ENCODE data around the gene ZNF606.
A peak's percentile ranks its signal among the peaks of the same experiment; 100 is the strongest.

ZNF606 gene

GRCh38 chr19:58002384-58003173 lies at the start of gene ZNF606:
Gene ZNF606, minus strand, starts transcription at chr19:58002820. Its CDS starts 1,501 bp downstream, at chr19:58001319.
- DNase-seq (ENCODE audit: low spot score): peak; percentile 76

GRCh38 chr19:58052256-58052655 lies 49.6 kb upstream of the ZNF606 start:
- DNase-seq (ENCODE audit: low spot score): no peak

DNA sequence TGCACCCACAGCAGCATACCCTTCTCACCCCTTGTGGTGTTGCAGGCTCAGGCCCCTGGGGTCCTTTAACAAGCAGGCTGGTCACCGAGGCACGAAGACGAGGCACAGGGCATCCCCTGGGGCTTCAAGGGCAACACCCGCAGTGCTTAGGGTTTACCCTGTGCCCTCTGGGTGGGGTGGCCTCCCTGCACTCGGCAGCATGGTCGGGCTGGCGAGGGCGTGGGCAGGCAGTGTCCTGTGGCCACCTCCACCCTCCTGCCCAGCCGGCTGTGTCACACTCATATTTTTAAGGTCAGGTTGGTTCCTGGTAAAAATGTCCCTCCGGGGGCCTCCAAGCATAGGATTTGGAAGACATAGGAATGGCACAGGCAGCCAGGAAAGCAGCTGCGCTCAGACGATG lies 45.1 kb upstream of the ZNF606 start:
- no peak for DNase-seq (ENCODE audit: low spot score)

DNA sequence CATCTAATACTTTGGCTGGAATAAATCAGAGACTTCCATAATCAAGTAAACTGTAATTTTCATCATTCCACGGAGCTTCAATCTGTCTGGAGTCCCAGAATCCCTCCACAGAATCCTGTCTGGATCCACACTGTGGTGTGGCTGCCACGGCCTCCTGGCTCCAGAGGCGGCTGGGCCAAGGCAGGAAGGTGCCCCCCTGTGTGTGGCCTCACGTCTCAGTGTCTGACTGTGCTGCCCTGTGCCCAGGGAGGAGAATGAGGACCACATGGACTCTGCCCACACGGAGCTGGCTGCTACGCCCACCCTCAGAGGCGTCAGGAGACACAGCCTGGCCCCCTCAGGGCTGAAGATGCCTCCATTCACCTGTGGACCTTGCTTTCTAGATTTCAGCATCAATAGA lies 44.2 kb upstream of the ZNF606 start:
- DNase-seq (ENCODE audit: low spot score): no peak

- no peak for DNase-seq (ENCODE audit: low spot score)
Measured at GRCh38 chr19:58045411-58046050, 42.9 kb upstream of the ZNF606 start.

- no peak for DNase-seq (ENCODE audit: low spot score)
Measured at GRCh38 chr19:58044886-58045285, 42.3 kb upstream of the ZNF606 start.

DNA sequence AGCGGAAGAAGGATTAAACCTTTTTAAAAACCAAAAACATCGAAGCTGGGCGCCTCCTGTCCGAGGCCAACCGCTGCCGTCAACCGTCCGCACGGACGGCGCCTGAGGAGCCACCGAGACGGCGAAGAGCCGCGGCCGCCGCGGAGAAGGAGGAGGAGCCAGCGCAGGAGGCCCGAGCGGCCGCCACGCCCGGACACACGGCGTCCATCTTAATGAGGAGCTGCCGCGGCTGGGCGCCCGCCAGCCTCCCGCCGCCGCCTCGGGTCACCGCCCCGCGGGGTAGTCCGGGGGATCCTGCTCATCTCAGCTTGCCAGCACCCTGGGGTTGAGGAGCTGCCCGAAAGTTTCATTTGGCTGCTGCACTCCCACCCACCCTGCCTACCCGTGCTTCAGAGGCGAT lies 41.8 kb upstream of the ZNF606 start:
- no peak for DNase-seq (ENCODE audit: low spot score)

DNA sequence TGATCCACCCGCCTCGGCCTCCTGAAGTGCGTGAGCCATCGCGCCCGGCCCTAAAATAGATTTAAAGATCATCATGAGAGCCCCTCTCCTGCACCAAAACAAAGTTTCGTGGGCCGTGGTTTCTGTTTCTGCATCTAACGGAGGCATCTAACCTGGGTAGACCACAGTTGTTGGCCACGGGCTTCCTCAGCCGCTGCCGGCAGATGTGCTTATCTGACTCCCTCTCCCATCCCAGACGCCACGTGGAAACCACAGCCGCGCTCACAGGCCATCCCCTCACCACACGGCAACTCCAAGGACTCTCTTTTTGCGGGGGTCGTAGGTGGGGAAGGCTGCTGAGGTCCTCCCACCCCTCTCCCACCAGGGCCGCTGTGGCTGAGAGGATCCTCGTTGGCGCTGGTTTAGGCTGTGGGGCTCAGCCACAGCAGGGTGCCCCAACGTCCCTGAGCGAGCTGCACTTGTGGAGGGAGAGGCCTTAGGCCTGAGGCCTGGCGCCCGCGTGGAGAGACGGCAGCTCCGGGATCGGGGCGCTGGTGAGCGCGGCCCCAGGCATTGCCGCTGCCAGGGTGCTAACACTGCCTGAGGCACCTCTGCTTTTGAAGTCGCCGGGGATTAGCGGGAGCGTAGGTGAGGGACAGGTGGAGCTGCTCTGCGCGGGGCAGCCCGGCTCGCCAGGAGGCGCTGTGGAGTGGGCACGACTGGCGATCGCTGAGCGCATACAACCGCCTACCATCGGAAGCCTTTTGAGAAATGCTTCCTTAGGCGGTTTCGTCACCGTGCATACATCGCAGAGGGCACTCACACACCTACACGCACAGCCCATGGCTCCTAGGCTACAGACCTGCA lies 40.1 kb upstream of the ZNF606 start:
- DNase-seq (ENCODE audit: low spot score): no peak

- DNase-seq (ENCODE audit: low spot score): no peak
Measured at GRCh38 chr19:58040751-58041525, 38.3 kb upstream of the ZNF606 start.

GRCh38 chr19:58038688-58039204 lies 36.1 kb upstream of the ZNF606 start:
- no peak for DNase-seq (ENCODE audit: low spot score)

- DNase-seq (ENCODE audit: low spot score): no peak
Measured at GRCh38 chr19:58037927-58038687, 35.5 kb upstream of the ZNF606 start.

DNA sequence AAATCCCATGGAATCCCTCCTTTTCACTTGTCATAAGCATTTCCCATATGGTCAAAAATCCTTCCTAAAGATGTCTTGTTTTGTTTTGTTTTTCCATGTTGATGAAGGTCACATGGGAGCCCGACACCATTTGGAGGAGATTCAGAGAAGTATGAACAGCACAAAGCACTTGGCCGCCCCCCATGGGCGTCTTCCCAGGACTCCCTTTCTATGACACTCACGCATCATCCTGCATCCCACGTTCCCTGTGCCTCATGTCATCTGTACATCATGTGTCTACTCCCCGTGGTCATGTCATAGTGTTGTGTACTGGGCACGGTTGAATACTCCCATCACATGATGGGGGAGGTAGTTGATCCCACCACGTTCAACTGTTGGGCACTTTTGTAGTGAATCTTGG lies 33.2 kb upstream of the ZNF606 start:
- DNase-seq (ENCODE audit: low spot score): no peak

DNA sequence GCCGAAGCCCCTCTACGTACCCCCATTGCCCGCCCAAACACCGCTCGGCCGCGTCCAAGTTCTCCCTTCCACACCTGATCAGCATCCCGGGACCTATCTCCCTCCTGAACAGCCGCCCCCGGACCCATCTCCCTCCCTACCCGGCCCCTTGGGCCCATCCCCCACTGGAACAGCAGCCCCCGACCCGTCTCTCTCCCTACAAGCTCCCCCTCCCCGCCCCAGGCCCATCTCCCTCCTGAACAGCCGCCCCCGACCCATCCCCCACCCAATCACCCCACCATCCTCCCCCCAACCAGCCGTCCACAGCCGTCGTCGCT lies 31.8 kb upstream of the ZNF606 start:
- no peak for DNase-seq (ENCODE audit: low spot score)

- no peak for DNase-seq (ENCODE audit: low spot score)
Measured at GRCh38 chr19:58033741-58034476, 31.3 kb upstream of the ZNF606 start, which contains the start of gene ZSCAN1. Gene ZSCAN1, plus strand, starts transcription at chr19:58034025. Its CDS starts 3,812 bp downstream, at chr19:58037837.

DNA sequence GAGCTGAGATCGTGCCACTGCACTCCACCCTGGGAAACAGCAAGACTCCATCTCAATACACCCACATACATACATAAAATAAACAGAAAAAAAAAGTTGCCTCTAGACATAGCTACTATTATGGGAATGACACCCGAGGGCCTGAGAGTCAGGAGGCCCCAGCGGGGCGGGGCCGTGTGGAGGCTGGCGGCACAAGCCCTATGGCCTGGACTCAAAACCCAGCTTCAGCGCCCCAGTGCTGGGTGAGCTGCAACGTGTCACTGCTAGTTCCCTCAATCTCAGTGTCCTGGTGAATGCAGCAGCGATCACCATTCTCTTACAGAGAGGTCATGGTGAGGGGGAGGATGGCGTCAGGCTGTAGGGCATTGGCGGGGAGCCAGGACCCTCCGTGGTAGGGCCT lies 22.0 kb upstream of the ZNF606 start:
- no peak for DNase-seq (ENCODE audit: low spot score)

DNA sequence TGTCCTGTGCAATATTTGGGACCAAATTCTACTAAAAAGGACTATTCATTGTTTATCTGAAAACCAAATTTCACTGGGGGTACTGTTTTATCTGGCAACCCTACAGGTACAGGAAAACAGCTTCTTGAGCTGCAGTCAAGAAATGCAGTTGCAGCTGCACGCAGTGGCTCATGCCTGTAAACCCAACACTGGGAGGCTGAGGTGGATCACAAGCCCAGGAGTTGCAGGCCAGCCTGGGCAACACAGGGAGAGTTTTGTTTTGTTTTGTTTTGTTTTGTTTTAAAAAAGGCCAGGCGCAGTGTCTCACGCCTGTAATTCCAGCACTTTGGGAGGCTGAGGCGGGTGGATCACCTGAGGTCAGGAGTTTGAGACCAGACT lies 19.7 kb upstream of the ZNF606 start:
- DNase-seq (ENCODE audit: low spot score): no peak

- no peak for DNase-seq (ENCODE audit: low spot score)
Measured at GRCh38 chr19:58021541-58022282, 19.1 kb upstream of the ZNF606 start.

DNA sequence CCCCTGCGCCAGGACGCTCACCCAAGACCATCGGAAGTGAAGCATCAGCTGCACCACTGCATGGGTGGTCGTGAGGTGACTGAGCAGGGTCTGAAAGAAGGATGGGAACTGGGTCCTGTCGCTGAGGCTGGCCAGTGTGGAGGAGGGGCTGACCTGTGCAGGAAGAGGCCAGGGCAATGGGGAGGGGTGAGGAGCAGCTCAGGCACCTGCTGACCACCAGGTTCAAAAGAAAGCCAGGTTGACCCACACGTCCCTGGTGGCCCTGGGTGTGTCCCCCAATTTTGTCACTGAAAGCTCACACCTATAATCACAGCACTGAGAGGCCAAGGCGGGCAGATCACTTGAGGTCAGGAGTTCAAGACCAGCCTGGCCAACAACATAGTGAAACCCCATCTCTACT lies 17.5 kb upstream of the ZNF606 start:
- DNase-seq (ENCODE audit: low spot score): no peak

- DNase-seq (ENCODE audit: low spot score): no peak
Measured at GRCh38 chr19:58014141-58014540, 11.5 kb upstream of the ZNF606 start.

DNA sequence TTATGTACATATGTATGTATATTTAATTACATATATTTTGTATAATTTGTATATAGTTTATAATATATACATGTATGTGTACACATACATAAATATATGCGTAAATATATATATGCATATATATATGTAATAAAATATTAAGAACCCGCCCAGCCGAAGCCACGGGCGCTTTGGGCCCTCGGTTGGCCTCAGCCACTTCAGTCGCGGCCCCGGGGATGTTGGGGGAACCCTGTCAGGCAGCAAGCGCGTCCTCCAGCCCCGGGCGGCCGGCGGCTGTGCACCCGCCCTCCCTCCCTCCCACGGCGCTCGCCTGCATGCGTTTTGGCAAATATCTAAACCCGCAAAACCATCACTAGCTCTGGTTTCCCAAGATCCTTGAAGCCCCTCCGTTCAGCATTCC lies 7.9 kb upstream of the ZNF606 start:
- DNase-seq (ENCODE audit: low spot score): no peak

All from hematopoietic multipotent progenitor cell treated with erythropoietin and hydrocortisone succinate and interleukin-3 and kit ligand, for 17 days (in vitro differentiated cells).